Testis (tissue), 2 donors: Measurements from ENCODE around the gene SRRD.

Experiments
- POLR2A ChIP-seq: fragments of 450-650 bp; IDR thresholded peaks from one replicate; pipeline ENCODE4 v1.6.1; 2017; ENCODE audit warnings: antibody characterized with exemption, mild to moderate bottlenecking, moderate library complexity
- TF ChIP-seq, protein P1 (sequence below), 3 experiments: fragments of 450-650 bp in 2 of 3; fragments of 200-600 bp in 1 of 3; sonication (generic) in 1 of 3; IDR thresholded peaks; one replicate each; pipeline ENCODE4 v1.5.1; 2016 to 2019; ENCODE audit warnings: antibody characterized with exemption in 3 of 3, mild to moderate bottlenecking in 2 of 3, moderate library complexity in 1 of 3

- no peak for TF ChIP-seq POLR2A
- TF ChIP-seq, protein P1, sequence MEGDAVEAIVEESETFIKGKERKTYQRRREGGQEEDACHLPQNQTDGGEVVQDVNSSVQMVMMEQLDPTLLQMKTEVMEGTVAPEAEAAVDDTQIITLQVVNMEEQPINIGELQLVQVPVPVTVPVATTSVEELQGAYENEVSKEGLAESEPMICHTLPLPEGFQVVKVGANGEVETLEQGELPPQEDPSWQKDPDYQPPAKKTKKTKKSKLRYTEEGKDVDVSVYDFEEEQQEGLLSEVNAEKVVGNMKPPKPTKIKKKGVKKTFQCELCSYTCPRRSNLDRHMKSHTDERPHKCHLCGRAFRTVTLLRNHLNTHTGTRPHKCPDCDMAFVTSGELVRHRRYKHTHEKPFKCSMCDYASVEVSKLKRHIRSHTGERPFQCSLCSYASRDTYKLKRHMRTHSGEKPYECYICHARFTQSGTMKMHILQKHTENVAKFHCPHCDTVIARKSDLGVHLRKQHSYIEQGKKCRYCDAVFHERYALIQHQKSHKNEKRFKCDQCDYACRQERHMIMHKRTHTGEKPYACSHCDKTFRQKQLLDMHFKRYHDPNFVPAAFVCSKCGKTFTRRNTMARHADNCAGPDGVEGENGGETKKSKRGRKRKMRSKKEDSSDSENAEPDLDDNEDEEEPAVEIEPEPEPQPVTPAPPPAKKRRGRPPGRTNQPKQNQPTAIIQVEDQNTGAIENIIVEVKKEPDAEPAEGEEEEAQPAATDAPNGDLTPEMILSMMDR (IDR thresholded peaks at IDR 0.05) = no peak
Observed at GRCh38 chr22:26450453-26451185, 33.1 kb upstream of the SRRD start.
